Frontal cortex (tissue), 4 donors: Measurements from ENCODE around the gene HEY2. TPM values are rescaled to one million over a fixed set of nuclear protein-coding genes. Genes with fewer than 3 reads are reported as not detected.

Source experiments
- DNase-seq, 2 donors: peaks; one replicate each; pipeline ENCODE4 v3.0.0; 2012; ENCODE audit warnings: low spot score in 2 of 2
- FAIRE-seq: peaks from 2 replicates; lab custom pipeline; 2012; peaks lifted over from hg19 to GRCh38; lab: Jason Lieb, UNC
- total RNA-seq: library from RNA; depleted of rRNA; stranded (reverse); fragments of >200 nt; gene quantifications from one replicate; pipeline ENCODE4 v1.2.3, GENCODE V29; 2014
- donor health status: control.
- donor health status: control.
- donor health status: control.

HEY2 gene
- total RNA-seq, 1 donor from 2014 or later: 1.2 TPM

DNA sequence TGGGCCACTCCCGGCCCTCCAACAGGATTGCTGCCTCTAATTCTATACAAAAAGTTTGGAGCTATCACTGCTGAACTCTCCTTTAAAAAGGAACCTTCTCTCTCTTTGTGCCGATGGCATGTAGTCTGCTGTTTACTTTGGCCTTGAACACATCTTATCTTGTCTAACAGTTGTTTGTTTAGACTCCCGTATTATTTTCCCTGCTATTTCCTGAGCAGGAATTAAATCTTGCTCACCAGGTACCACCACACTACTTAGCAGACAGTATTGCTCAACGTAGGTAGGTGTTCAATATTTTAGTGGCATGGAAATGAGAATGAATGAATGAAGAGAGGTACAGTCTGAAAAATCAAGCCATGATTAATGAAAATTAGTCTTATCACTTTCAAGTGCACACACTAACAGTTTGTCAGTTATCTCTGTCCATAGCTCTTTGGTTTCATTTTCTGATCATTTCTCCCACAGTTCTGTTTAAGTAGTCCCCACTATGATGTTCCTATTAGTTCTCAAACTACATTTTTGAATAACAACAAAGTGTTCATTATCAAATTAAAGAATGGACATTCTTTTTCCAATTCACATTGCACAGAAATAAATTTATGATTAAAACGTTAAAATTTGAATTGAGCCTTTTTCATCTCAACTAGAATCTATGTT is 6.8 kb upstream of the HEY2 start:
- DNase-seq: no peak
- no peak for FAIRE-seq

DNA sequence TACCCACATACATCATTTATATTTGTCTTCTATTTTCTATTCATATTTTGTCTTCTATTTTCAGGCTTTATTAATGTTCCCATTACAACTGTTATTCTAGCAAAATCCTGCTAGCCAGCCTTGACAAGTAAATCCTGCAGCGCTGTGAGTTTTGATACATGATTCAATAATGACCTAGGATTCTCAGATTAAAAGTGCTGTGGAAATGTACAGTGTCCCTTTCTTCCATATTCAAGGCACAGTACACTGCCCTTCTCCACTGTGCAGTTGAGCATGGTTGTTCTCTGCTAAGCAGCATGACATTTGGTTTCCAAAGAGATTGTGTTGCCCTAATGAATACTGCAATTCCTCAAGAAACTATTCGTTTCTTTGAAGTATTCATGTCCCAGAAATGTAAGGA is 5.8 kb upstream of the HEY2 start:
- FAIRE-seq (no peak), DNase-seq (no peak)

DNA sequence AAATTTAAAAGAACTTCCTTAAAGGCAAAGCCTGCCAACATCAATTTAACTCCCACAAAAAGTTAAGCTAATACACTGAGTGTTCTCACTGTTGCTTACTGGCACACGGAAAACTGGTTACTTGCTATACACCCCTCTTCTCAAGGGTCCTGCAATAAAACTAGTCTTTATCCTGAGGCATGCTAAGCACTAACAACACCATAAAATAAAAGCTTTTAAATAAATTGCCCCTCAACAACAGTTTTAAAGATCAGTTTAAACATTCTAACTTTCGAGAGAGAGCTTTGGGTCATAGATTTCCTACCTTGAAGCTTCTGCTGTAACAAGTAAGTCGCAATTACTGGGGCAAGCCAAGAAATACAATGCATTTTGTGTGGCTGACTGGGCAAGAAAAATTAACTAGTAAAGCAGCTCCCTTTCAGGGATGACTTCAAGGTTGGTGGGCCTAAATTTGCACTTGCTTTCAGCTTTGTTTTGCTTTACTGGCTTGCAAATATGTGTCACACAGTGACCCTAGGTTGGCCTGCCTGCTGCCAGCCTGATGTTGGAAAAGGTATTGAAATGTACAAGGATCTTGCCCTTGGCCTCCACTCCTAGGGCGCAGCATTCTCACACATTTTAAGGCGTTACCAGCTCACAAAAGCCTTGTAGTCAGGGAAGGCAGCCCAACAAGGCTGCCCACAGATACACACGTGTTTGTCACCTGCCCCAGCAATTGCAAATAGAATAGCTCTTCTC is 4.0 kb upstream of the HEY2 start:
- no peak for DNase-seq

GRCh38 chr6:125746019-125746414 is 3.4 kb upstream of the HEY2 start:
- DNase-seq: no peak
- FAIRE-seq: no peak

More for the DNA sequence above, 4.0 kb upstream of the HEY2 start:
- FAIRE-seq: no peak

GRCh38 chr6:125746731-125747588 is 2.5 kb upstream of the HEY2 start:
- DNase-seq (no peak), FAIRE-seq (no peak)

DNA sequence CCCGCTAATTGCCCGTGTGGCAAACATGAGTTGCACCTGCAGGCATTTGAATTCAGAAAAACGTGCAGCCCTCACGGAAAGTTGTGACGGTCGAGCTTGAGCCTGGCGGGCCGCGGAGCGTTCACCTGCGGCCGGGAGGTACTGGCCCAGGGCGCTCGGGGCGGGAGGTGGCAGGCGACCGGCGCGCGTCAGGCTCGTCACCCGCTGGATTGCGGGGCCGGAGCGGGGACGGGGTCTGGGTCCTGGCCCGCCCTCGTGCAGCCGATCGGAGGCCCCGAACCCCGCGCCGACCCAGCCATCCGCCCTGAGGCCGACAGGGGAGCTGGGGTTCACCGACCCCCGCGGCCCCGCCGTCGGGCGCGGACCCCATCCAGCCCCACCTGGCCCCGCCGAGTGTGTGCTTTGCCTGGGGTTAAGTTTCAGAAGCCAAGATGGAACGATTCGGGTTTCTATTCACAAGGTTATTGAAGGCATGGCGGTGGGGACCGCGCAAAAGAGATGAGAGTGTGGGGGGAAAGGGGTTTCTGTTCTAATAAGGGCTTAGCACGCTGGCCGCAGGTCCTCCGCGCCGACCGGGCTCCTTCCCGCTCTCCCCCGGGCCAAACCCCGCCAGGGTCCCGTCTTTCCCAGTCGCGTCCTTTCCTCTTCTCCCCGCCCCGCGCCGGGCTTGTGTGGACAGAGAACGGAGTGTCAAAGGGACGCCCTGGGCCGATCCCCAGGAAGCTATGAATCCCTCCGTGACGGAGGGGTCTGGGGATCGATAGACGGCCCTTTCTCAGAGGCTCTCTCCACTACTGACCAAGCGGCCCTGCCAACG is 1.6 kb upstream of the HEY2 start:
- FAIRE-seq (no peak), DNase-seq (peak in 1 of 2 donors; percentile 55)

GRCh38 chr6:125748406-125749172 is 843 bp upstream of the HEY2 start:
- FAIRE-seq (no peak), DNase-seq (no peak)

GRCh38 chr6:125749865-125750691 is 646 bp downstream of the HEY2 start:
- DNase-seq: no peak
- FAIRE-seq: no peak

DNA sequence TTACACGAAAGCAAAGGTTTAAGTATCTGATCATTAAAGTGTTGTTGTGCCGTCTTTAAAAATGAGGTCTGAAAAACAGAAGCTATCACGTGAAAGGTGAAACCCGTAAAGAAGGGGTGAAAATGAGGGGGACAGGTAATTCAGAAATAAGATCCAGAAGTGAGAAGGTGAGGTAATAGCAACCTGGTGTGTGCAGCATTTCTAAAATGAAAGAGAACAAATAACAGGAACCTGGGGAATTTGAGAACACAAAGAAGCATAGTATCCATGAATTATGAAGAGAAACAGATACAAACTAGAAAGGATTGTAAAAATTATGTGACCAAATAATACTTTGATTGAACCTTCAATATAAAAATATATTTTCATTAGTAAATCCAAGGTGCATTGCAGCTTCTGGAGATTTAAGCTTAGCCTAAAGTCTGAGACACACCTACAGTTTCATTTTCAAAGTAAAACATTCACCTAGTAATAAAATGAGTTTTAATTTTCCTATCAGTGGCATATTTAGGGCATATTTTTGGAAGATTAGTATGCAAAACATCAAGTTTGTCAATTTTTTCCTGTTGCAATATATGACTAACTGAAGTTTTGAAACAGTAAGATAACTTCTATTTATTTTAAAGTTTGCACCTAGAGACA is 1.4 kb downstream of the HEY2 start:
- FAIRE-seq: no peak

DNA sequence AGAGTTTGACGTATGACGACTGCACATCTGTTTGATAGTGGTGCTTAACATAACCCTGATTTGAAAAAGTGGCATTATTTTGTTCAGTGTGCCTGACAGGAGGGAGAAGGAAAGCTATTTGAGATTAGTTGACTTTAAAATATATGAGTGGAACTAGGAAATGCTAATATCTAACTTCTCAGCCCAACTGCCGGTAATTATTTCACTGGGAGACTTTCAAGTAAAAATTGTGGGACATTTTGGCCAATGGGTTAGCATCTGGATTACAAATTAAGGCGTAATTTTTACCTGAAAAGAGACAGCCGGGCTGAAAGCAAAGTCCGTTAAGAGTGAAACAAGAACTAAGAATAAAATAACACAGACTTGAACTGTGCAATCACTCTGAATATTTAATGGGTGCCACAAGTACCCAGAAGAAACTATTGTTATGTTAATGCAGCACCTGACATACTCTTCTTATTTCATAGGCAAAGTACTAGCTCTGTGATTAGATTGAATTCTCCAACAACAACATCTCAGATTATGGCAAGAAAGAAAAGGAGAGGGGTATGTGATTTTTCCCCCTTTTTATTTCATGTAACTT is 2.0 kb downstream of the HEY2 start:
- FAIRE-seq: no peak
- no peak for DNase-seq

More for the DNA sequence above, 1.4 kb downstream of the HEY2 start:
- DNase-seq: no peak

DNA sequence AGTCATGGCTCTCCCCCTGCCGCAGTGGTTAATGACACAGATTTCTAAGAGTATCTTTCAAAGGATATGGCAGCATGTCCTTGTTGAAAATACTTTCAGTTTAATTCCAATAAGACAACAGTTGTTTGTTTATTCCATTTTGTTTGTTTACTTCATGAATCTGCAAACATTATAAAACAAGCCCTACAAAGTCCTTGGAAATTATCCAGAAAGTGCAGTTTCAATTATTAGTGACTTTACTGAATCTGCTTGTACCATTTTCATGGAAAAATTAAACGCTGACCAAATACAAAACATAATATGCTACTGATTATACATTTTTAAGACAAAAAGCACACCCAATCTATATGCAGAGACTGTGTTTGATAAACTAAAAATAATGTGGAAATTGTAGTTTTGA is 3.3 kb downstream of the HEY2 start:
- DNase-seq: no peak
- FAIRE-seq: no peak

GRCh38 chr6:125753218-125753936 is 3.9 kb downstream of the HEY2 start:
- no peak for DNase-seq

GRCh38 chr6:125753937-125754259 is 4.5 kb downstream of the HEY2 start:
- FAIRE-seq (peak; percentile 19), DNase-seq (no peak)

More at GRCh38 chr6:125753218-125753936, 3.9 kb downstream of the HEY2 start:
- peak; percentile 70 for FAIRE-seq

GRCh38 chr6:125754566-125754965 is 5.1 kb downstream of the HEY2 start:
- DNase-seq (no peak), FAIRE-seq (no peak)

DNA sequence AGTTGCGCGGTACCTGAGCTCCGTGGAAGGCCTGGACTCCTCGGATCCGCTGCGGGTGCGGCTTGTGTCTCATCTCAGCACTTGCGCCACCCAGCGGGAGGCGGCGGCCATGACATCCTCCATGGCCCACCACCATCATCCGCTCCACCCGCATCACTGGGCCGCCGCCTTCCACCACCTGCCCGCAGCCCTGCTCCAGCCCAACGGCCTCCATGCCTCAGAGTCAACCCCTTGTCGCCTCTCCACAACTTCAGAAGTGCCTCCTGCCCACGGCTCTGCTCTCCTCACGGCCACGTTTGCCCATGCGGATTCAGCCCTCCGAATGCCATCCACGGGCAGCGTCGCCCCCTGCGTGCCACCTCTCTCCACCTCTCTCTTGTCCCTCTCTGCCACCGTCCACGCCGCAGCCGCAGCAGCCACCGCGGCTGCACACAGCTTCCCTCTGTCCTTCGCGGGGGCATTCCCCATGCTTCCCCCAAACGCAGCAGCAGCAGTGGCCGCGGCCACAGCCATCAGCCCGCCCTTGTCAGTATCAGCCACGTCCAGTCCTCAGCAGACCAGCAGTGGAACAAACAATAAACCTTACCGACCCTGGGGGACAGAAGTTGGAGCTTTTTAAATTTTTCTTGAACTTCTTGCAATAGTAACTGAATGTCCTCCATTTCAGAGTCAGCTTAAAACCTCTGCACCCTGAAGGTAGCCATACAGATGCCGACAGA is 9.9 kb downstream of the HEY2 start:
- no peak for FAIRE-seq
- no peak for DNase-seq

- DNase-seq: no peak
- FAIRE-seq: no peak
These were observed 10.6 kb downstream of the HEY2 start for GRCh38 chr6:125759959-125760457.
